Lower leg skin (tissue), 3 donors: Measurements from ENCODE around the gene NFIB.

Experiments used
- POLR2A ChIP-seq, 2 donors: fragments of 450-650 bp; IDR thresholded peaks; one replicate each; pipeline ENCODE4 v1.6.1; 2016 to 2017; ENCODE audit warnings: antibody characterized with exemption in 2 of 2, mild to moderate bottlenecking in 1 of 2, moderate library complexity in 1 of 2
- TF ChIP-seq, protein P1 (sequence below), 3 donors: fragments of 450-650 bp; IDR thresholded peaks; one replicate each; pipeline ENCODE4 v1.5.1; 2016; ENCODE audit warnings: antibody characterized with exemption in 3 of 3, mild to moderate bottlenecking in 3 of 3, moderate library complexity in 2 of 3

DNA sequence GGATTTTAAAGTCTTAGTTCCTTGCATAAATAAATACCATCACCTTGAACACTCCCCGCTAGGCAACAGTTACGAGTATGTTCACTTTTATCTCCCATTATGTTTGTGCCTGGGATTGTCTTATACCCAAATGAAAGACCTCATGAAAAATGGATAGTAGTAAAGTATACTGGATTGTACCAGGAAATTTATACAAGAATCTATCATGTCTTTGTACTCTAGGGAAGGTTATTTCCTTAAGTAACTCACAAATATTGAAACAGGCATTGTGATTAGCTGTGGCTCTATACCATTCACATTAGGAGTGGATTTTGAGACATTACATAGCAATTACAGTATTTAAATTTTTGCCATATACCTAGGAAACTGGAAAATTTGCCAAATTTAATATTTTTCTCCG lies 24.0 kb downstream of the NFIB start:
- TF ChIP-seq, protein P1, sequence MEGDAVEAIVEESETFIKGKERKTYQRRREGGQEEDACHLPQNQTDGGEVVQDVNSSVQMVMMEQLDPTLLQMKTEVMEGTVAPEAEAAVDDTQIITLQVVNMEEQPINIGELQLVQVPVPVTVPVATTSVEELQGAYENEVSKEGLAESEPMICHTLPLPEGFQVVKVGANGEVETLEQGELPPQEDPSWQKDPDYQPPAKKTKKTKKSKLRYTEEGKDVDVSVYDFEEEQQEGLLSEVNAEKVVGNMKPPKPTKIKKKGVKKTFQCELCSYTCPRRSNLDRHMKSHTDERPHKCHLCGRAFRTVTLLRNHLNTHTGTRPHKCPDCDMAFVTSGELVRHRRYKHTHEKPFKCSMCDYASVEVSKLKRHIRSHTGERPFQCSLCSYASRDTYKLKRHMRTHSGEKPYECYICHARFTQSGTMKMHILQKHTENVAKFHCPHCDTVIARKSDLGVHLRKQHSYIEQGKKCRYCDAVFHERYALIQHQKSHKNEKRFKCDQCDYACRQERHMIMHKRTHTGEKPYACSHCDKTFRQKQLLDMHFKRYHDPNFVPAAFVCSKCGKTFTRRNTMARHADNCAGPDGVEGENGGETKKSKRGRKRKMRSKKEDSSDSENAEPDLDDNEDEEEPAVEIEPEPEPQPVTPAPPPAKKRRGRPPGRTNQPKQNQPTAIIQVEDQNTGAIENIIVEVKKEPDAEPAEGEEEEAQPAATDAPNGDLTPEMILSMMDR (IDR thresholded peaks at IDR 0.05), result no peak
- TF ChIP-seq POLR2A (IDR thresholded peaks at IDR 0.05), result no peak
